GM20000 (cell line): ENCODE measurements around the gene MBD3.

Experiments
- DNase-seq: peaks from one replicate; pipeline ENCODE4 v3.0.0; 2012; ENCODE audit warnings: low spot score
- TF ChIP-seq, protein P1 (sequence below): IDR thresholded peaks from 2 replicates; pipeline ENCODE4 v1.5.1; 2012; ENCODE audit warnings: mild to moderate bottlenecking, control low read depth; ENCODE audit errors: extremely low read depth, missing control alignments

The MBD3 gene

DNA sequence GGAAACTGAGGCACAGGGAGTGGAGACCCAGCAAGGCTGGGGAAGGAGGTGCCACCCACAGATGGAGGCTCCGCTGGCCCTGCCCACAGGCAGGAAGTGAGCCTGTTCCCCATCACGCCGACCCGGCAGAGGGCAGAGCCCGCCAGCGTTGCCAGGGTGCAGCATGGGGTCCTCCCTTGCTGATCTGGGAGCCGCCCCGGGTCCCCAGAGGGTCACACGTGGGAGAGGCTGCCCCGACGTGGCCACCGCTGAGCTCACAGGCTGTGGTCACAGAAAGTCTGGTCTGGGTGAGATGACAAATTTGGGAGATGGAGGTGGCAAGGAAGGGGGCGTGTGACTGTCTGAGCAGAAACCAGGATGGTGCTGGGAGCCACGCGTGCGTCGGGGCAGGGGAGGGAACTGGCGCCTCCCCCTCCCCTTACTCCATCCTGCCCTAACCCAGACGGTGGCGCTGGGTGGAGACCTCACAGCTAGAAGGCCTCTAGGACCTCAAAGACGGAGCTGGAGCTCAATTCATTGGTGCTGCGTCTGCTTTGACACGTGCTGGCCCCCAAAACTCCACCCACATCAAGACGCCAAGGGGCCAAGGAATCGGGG, 32.3 kb downstream of the MBD3 start:
- no peak for DNase-seq
- TF ChIP-seq, protein P1, sequence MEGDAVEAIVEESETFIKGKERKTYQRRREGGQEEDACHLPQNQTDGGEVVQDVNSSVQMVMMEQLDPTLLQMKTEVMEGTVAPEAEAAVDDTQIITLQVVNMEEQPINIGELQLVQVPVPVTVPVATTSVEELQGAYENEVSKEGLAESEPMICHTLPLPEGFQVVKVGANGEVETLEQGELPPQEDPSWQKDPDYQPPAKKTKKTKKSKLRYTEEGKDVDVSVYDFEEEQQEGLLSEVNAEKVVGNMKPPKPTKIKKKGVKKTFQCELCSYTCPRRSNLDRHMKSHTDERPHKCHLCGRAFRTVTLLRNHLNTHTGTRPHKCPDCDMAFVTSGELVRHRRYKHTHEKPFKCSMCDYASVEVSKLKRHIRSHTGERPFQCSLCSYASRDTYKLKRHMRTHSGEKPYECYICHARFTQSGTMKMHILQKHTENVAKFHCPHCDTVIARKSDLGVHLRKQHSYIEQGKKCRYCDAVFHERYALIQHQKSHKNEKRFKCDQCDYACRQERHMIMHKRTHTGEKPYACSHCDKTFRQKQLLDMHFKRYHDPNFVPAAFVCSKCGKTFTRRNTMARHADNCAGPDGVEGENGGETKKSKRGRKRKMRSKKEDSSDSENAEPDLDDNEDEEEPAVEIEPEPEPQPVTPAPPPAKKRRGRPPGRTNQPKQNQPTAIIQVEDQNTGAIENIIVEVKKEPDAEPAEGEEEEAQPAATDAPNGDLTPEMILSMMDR, result no peak

DNA sequence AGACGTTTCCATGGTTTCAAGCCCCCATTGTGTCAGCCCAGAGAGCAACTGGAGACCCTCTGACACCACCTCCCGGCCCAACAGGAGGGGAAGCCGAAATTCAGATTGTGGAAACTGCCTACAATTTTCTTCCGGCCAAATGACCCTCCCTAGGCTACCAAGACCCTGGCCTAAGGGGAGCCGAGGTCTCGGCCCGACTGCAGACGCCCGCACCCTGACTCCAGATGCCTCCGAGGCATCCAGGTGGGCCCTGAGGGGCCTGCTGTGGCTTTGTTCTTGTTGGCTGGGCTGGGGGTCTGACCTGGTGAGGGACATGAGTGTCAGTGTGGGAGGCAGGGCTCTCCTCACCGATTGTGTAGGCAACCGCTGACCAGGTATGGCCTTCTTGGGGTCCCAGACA, 34.1 kb downstream of the MBD3 start:
- TF ChIP-seq, protein P1, result no peak

DNA sequence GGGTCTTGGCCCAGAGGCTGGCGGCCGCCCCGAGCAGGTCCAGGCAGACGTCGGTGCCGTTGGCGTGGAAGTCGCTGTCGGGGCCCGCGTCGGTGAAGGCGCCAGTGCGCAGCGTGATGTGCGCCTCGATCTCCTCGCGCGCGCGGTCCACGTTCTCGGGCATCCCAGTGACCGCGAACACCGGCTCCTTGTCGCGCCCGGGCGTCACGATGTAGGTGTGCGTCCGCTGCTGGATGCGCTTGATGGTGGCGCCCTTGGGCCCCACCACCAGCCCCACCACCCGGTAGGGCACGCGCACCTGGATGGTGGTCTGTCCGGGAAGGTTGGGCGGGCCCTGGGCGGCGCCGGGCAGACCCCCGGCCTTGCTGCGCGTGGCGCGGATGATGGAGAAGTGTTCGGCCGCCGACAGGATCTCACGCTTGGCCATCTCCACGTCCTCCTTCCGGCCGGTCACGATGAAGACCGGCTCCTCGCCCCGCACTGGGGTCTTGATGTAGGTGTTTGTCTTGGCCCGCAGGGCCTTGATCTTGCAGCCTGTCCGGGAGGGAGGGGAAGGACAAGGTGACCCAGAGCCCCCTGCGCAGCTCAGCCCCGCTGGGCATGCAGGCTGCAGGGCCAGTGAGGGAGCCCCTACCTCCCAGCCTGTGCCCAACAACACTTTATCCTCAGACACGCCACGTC, 36.1 kb downstream of the MBD3 start:
- TF ChIP-seq, protein P1, result no peak
- no peak for DNase-seq

More for the DNA sequence above, 34.1 kb downstream of the MBD3 start:
- no peak for DNase-seq

DNA sequence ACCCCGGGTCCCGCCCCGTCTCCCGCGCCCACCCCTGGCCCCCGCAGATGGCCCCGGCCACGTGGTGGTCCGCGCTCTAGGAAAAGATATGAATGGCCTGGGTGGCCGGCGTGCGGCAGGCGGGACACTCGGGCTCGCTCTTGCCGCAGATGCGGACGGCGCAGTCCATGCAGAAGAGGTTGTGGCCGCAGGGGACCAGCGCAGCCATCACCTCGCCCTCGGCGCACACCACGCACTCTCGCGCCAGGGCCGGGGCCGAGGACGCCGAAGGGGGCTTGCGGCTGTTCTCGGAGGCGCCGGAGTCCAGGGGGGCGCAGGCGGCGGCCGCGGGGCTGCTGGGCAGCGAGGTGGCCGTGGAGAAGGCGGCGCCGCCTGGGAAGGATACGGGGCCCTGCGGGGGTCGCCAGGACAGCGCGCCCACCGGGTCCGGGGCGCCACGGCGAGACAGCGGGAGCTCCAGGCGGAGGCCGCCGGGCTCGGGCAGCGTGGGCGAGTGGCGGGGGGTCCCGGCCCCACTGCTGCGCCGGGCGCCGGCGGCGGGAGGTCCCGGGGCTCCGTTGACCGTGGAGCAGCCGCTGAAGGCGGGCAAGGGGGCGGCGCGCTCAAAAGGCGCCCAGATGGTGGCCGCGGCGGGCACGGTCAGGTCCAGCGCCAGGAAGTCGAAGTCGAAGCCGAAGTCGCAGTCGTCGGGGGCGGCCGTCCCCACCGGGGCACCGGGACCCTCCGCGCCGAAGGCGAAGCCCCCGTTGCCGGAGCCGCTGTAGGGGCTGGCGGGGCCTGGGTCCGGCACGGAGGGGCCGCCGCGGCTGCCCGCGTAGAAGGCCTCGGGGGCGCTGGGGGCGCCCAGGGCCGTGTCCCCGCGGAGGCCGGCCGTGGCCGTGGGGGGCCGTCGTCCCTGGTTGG, 36.9 kb downstream of the MBD3 start:
- no peak for DNase-seq

DNA sequence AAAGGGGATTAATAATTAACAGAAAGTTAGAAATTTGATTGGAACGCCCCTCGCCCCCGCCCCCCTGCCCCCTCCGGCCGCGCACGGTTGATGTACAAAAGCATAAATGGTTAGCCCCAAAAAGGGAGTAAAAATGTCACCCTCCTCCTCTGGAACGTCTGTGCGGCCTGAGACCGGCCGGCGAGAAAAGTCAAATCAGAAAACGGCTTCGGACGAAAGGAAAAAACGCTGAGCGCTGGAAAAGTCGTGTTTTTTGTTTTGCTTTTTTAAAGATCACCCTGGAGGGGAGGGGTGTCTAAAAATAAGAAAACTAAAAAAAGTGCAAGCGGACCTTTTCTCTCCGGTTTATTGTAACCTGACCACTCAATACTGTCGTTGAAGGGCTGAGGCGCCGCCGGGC, 37.7 kb downstream of the MBD3 start:
- TF ChIP-seq, protein P1, result no peak
- no peak for DNase-seq

More for the DNA sequence above, 36.9 kb downstream of the MBD3 start:
- TF ChIP-seq, protein P1, result no peak

DNA sequence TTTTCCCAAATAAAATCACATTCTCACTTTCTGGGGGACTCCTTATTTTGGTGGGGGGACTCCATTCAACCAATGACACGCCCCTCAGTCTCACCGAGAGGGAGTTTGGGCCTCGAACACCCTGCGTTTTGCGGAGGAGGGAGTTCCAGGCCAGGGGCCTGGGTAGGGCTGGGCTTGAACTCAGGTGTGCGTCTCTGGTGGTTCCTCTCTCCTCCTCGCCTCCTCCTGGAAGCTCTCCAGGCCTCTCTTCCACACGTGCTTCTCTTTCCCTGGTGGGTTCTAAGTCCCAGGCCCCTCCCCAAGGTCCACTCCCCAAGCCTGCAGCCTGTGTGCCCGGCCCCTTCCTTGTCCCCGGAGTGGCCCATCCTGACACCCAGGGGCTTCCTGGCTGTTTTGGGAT, 39.2 kb downstream of the MBD3 start:
- TF ChIP-seq, protein P1, result no peak
- no peak for DNase-seq
